Brain microvascular endothelial cell (primary cell): ENCODE data around the gene CHERP.

Source experiments
- DNase-seq: peaks from one replicate; pipeline ENCODE4 v3.0.0-alpha.2; 2020
- H3K27ac ChIP-seq: fragments of 250-450 bp; sonication (Bioruptor Pico); 2 replicates; pipeline ENCODE4 v1.5.1; 2020; ENCODE audit warnings: mild to moderate bottlenecking, moderate library complexity
- H3K27me3 ChIP-seq: fragments of 250-450 bp; sonication (Bioruptor Pico); replicated peaks from 2 replicates; pipeline ENCODE4 v1.5.1; 2020; ENCODE audit warnings: mild to moderate bottlenecking
- H3K36me3 ChIP-seq: fragments of 250-450 bp; sonication (Bioruptor Pico); replicated peaks from 2 replicates; pipeline ENCODE4 v1.5.1; 2020; ENCODE audit warnings: mild to moderate bottlenecking
- H3K4me3 ChIP-seq: 2 replicates; pipeline ENCODE4 v1.5.1; 2011; ENCODE audit warnings: low read depth, mild to moderate bottlenecking, control low read depth, low read length, moderate library complexity
- in situ Hi-C: cut with HindIII; loops from 2 replicates; pipeline ENCODE4 v1.10.0; 2017; ENCODE audit warnings: low sequenced_read_pairs, low pct_ligation_motif_present
- TF ChIP-seq, protein P1 (sequence below): IDR thresholded peaks from 2 replicates; pipeline ENCODE4 v1.5.1; 2011; ENCODE audit warnings: low read depth, mild to moderate bottlenecking, moderate library complexity, low read length, control low read depth, inconsistent platforms; ENCODE audit errors: missing control alignments

CHERP gene

DNA sequence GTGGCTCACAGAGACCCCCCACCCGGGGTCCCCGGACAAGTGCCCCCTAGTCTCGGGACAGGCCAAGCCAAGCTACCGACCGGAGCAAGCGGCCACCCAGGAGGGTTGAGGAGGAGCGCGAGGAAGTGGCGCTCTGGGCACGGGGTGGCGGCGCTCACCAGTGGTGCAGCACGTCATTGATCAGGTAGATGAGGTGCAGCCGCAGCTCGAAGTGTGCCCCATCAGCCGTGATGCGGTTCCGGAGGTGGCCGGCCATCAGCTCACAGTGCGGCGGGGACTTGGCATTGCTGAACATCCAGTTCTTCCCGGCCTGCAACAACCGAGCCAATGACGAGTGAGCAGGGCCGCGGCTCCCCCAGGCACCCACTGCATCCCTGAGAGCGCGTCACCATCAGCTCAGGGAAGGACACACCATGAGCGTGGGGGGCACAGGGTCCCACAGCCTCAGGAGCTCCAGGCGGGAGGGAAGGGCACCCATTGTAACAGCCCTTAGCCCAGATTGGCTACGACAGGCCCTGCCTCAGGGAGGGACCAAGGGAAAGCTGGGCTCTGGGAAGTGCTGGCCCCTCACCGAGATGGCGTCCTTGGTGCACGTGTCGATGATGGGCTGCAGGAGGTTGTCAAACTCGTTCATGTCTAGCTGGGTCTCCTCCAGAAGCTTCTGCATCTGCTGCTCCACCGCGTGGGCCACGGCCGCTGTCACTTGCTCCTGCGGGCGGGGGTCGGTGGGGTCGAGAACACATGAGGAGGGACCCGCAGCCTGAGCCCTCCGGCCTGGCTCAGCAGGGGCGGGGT lies 9.6 kb downstream of the CHERP start:
- no peak for DNase-seq
- in situ Hi-C loops = no loop called here
- Histone ChIP-seq H3K27me3 (no peaks in the 10 kb centered on the region), H3K36me3 (peaks cover 82% of the 10 kb centered on the region), H3K4me3 (no peak overlapping the region), H3K27ac (no peak overlapping the region)
- TF ChIP-seq, protein P1, sequence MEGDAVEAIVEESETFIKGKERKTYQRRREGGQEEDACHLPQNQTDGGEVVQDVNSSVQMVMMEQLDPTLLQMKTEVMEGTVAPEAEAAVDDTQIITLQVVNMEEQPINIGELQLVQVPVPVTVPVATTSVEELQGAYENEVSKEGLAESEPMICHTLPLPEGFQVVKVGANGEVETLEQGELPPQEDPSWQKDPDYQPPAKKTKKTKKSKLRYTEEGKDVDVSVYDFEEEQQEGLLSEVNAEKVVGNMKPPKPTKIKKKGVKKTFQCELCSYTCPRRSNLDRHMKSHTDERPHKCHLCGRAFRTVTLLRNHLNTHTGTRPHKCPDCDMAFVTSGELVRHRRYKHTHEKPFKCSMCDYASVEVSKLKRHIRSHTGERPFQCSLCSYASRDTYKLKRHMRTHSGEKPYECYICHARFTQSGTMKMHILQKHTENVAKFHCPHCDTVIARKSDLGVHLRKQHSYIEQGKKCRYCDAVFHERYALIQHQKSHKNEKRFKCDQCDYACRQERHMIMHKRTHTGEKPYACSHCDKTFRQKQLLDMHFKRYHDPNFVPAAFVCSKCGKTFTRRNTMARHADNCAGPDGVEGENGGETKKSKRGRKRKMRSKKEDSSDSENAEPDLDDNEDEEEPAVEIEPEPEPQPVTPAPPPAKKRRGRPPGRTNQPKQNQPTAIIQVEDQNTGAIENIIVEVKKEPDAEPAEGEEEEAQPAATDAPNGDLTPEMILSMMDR = no peak

DNA sequence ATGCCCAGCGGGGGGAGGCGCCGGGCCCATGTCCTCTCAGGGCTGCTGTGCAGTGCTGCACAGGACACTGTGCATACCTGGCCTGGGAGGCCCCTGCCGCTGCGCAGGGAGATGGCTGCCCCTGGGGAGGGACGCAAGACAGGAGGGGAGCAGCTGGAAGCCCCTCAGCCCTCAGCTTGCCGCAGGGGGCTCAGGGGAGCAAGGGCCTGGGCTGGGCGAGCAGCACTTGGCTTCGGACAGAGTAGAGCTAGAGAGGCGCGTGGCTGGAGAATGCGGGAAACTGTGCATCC lies 10.9 kb downstream of the CHERP start:
- H3K4me3 ChIP-seq = no peak overlapping the region
- peaks cover 92% of the 10 kb centered on the region for H3K36me3 ChIP-seq
- TF ChIP-seq, protein P1 = no peak
- no peak for DNase-seq
- no peak overlapping the region for H3K27ac ChIP-seq
- in situ Hi-C loops = no loop called here
- no peaks in the 10 kb centered on the region for H3K27me3 ChIP-seq

DNA sequence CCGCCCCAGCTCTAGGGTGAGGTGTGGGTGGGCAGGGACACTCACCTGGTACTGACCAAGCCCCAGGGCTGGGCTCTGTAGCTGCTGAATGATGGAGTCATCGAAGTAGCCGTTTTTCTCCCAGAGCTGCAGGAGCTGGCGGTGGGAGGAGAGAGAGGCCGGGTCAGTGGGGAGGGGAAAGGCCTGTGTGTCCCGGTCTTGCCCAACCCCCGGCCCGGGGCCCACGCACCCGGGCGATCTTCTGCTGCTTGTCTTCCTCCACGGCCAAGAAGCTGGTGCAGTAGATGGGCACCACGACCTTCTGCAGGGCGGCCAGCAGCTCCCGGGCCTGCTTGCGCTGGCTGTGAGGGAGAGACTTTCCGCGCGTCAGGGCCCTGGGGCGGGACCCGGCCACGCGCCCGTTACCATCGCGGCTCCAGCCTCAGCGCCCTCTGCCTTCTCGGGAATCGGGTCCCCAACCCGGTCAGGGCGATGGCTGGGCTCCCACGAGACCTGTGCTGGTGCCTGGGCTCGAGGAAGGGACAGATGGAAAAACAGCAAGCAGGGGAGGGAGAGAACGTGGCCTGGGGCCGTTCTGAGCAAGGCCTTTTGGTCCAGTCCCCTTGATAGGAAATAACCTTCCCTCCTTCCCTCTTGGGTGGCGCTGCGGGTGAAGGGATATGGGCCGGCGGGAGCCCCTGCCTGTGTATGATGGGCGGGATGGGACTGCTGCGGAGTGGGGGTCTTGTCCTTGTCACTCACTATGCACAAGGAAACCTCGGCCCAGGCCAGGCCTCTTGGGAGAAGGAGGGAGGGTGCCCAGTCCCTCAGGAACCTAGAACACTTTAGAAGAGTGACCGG lies 11.5 kb downstream of the CHERP start:
- TF ChIP-seq, protein P1 = no peak
- no peaks in the 10 kb centered on the region for H3K27me3 ChIP-seq
- H3K4me3 ChIP-seq = no peak overlapping the region
- in situ Hi-C loops = no loop called here
- peaks cover 90% of the 10 kb centered on the region for H3K36me3 ChIP-seq
- H3K27ac ChIP-seq = no peak overlapping the region
- no peak for DNase-seq

DNA sequence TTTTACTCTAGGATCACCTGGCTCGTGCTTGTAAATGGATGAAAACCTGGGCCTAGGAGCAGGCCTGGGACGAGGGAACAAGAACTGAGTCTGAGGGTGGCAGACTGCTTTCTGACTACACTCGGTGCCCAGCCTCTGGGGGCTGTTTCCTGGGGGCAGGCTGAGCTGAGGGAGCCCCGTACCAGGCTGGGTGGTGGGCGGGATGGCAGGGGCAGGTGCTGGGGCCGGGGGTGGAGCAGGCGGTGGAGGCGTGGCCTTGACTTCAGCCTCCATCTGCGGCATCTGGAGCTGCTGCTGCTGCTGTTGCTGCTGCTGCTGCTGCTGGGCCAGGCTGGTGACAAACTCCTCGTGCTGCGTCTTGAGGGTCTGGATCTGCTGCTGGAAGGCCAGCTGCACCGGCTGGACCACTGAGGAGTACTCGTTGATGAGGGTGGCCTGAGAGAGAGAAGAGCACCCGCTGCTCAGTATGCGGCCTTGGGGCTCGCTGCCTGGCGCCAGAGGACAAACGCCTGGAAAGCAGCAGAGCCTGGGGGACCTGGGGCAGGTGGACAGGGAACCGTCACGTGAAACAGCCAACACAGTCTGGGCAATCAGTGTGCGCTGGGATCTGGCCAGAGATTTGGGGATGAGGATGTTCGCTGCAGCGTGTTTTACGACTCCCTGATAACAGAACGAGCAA lies 12.6 kb downstream of the CHERP start:
- no peak for DNase-seq
- Histone ChIP-seq H3K4me3 (no peak overlapping the region), H3K27me3 (no peaks in the 10 kb centered on the region), H3K27ac (no peak overlapping the region), H3K36me3 (peaks cover 92% of the 10 kb centered on the region)
- TF ChIP-seq, protein P1 = no peak
- in situ Hi-C loops = no loop called here

DNA sequence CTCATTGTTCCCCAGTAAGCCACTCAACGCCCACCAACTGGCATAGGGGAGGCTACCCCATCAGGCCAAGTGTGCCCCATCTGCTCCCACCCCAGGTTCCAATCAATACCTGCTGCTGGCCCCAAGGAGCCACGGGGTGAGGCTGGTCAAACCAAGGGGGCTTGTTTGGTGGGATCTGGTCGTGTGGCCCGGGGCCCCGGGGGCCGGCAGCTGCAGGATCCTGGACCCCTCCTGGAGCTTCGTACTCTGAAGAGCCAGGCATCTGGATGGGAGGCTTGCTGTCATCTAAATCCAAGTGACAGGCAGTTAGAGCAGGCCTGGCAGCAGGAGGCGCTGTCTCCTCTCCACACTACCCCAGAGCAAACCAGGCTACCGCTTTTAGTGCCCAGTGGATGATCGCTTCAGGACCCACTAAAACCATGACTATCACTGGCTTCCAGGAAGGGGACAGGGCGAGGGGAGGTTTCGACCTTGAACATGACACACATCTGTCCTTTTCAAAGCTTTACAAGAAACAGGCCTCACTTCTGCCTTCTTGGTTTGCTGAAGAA lies 14.2 kb downstream of the CHERP start:
- in situ Hi-C loops = no loop called here
- H3K4me3 ChIP-seq = no peak overlapping the region
- TF ChIP-seq, protein P1 = peak; percentile 65
- H3K27ac ChIP-seq = no peak overlapping the region
- H3K36me3 ChIP-seq = peaks cover 93% of the 10 kb centered on the region
- DNase-seq = no peak
- no peaks in the 10 kb centered on the region for H3K27me3 ChIP-seq
